OCI-LY3 (cell line): Measurements from ENCODE around the gene CALM3.

ENCODE experiments used
- CTCF ChIP-seq: fragments of 200-600, 300-600 bp; sonication (generic); IDR thresholded peaks from 2 replicates; pipeline ENCODE4 v1.5.1; 2014; ENCODE audit warnings: antibody characterized with exemption, low read length, low read depth
- EZH2phosphoT487 ChIP-seq: fragments of 200-600 bp; shearing (Covaris generic); IDR thresholded peaks from 2 replicates; pipeline ENCODE4 v1.6.1; 2018; ENCODE audit warnings: antibody characterized with exemption, mixed run types, low read depth

- TF ChIP-seq CTCF (no peak), EZH2phosphoT487 (no peak)
Measured at GRCh38 chr19:46634045-46634655, 33.0 kb downstream of the CALM3 start.
